CD4-positive, alpha-beta T cell (primary cell): Measurements from ENCODE around the gene CXADR. TPM values are rescaled to one million over a fixed set of nuclear protein-coding genes. Genes with fewer than 3 reads are reported as not detected.

Source experiments
- ATAC-seq: fragments of 200-7000 bp; cut with Tn5 transposase; one replicate; pipeline ENCODE4 v1.10.0; 2022; ENCODE audit warnings: mild to moderate bottlenecking; ENCODE audit not compliant: poor library complexity
- CTCF ChIA-PET: fragments of 350-600 bp; sonication (Branson Sonifier 250); formaldehyde crosslinking; loops from one replicate; lab custom pipeline; 2021; ENCODE audit warnings: antibody characterized with exemption, inconsistent platforms; lab: Charles Lee
- POLR2A ChIA-PET: fragments of 350-600 bp; sonication (Branson Sonifier 250); formaldehyde crosslinking; loops from one replicate; lab custom pipeline; 2021; ENCODE audit warnings: antibody characterized with exemption, inconsistent platforms; lab: Charles Lee
- DNase-seq, 14 experiments: peaks; one replicate each; pipeline ENCODE4 v3.0.0-alpha.2; 2013 to 2020; ENCODE audit warnings: mixed read lengths in 2 of 14
- H3K27ac ChIP-seq, 2 donors: one replicate each; pipeline versions ENCODE4 v1.5.1 to v1.7.0; 2013; ENCODE audit warnings: low read length in 2 of 2, low read depth in 1 of 2, mild to moderate bottlenecking in 1 of 2
- H3K27me3 ChIP-seq, 2 experiments: 1 replicate in 1 of 2; 2 replicates in 1 of 2; pipeline versions ENCODE4 v1.6.1 to v1.7.0; 2013; ENCODE audit warnings: low read length in 2 of 2, control low read depth in 1 of 2, mild to moderate bottlenecking in 1 of 2, moderate library complexity in 1 of 2; ENCODE audit not compliant: insufficient read depth in 2 of 2, control insufficient read depth in 1 of 2
- H3K36me3 ChIP-seq: one replicate; pipeline ENCODE4 v1.6.1; 2013; ENCODE audit warnings: low read length, control low read depth; ENCODE audit not compliant: insufficient read depth
- H3K4me1 ChIP-seq: one replicate; pipeline ENCODE4 v1.6.1; 2013; ENCODE audit warnings: low read length, control low read depth; ENCODE audit not compliant: insufficient read depth
- H3K4me3 ChIP-seq: one replicate; pipeline ENCODE4 v1.5.1; 2013; ENCODE audit warnings: mild to moderate bottlenecking, low read length, moderate library complexity
- H3K9me3 ChIP-seq, 2 experiments: 1 replicate in 1 of 2; 2 replicates in 1 of 2; pipeline versions ENCODE4 v1.6.1 to v1.7.0; 2013; ENCODE audit warnings: low read length in 2 of 2, mild to moderate bottlenecking in 2 of 2, control low read depth in 1 of 2, moderate library complexity in 1 of 2; ENCODE audit not compliant: control insufficient read depth in 1 of 2, insufficient read depth in 1 of 2
- H3K27ac Mint-ChIP-seq: one replicate; pipeline ENCODE4 v1.8.0; 2020; ENCODE audit warnings: mixed read lengths
- H3K27me3 Mint-ChIP-seq: one replicate; pipeline ENCODE4 v1.8.0; 2021; ENCODE audit warnings: mixed read lengths
- H3K36me3 Mint-ChIP-seq: one replicate; pipeline ENCODE4 v1.8.0; 2021; ENCODE audit warnings: low read depth, mixed read lengths
- H3K4me1 Mint-ChIP-seq: one replicate; pipeline ENCODE4 v1.8.0; 2021; ENCODE audit warnings: low read depth, mixed read lengths
- H3K4me3 Mint-ChIP-seq: one replicate; pipeline ENCODE4 v1.8.0; 2020; ENCODE audit warnings: mild to moderate bottlenecking, mixed read lengths
- H3K9me3 Mint-ChIP-seq: one replicate; pipeline ENCODE4 v1.8.0; 2020; ENCODE audit warnings: mixed read lengths
- intact Hi-C, 2 experiments: fragments of 100-400 bp; cut with DNase I in 1 of 2; cut with micrococcal nuclease in 1 of 2; formaldehyde crosslinking; loops; one replicate each; pipeline versions ENCODE4 v1.15.1 to v1.9.0; 2023 to 2025; cut with DNase I, micrococcal nuclease
- total RNA-seq, 174 experiments: library from RNA in 2 of 174; stranded (reverse) in 2 of 174; gene quantifications; one replicate each; pipeline ENCODE4 v1.2.3 and lab custom pipeline; 2021 to 2026
- TF ChIP-seq, protein P1 (sequence below): fragments of 200-600 bp; IDR thresholded peaks from one replicate; pipeline ENCODE4 v1.8.0; 2022; ENCODE audit warnings: antibody characterized with exemption, mild to moderate bottlenecking

CXADR gene
- total RNA-seq, 2 experiments from 2014 or later, result 0.52 to 0.53 TPM

DNA sequence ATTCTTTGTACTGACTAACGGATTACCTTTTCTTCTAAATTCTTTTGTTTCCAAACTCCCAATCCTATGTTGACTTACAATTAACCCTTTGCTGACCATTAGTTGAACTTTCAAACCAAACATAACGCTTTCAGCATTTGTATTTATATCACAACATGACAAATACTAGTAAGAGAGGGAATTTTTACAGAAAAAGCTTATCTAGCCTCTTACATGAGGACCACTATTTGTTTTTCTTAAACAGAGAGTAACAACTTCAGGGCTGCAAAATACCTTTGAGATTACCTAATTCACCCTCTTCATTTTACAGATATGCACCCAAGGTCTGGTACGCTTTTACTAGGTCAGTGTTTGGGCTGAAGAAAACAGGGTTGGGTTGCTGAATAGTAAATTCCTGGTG, 45.0 kb upstream of the CXADR start:
- Mint-ChIP-seq H3K9me3 (no peaks in the 10 kb centered on the region), H3K36me3 (no peaks in the 10 kb centered on the region), H3K27me3 (no peaks in the 10 kb centered on the region), H3K4me3 (no peak overlapping the region), H3K27ac (no peak overlapping the region), H3K4me1 (no peaks in the 10 kb centered on the region)
- Histone ChIP-seq H3K4me3 (no peak overlapping the region), H3K36me3 (no peaks in the 10 kb centered on the region), H3K27me3 (no peaks in the 10 kb centered on the region), H3K9me3 (no peaks in the 10 kb centered on the region), H3K4me1 (no peaks in the 10 kb centered on the region), H3K27ac (no peak overlapping the region)
- ATAC-seq (no peak), DNase-seq (no peak)
- intact Hi-C loops, result no loop called here
- CTCF ChIA-PET, result no interaction called here
- POLR2A ChIA-PET, result no interaction called here
- TF ChIP-seq, protein P1, sequence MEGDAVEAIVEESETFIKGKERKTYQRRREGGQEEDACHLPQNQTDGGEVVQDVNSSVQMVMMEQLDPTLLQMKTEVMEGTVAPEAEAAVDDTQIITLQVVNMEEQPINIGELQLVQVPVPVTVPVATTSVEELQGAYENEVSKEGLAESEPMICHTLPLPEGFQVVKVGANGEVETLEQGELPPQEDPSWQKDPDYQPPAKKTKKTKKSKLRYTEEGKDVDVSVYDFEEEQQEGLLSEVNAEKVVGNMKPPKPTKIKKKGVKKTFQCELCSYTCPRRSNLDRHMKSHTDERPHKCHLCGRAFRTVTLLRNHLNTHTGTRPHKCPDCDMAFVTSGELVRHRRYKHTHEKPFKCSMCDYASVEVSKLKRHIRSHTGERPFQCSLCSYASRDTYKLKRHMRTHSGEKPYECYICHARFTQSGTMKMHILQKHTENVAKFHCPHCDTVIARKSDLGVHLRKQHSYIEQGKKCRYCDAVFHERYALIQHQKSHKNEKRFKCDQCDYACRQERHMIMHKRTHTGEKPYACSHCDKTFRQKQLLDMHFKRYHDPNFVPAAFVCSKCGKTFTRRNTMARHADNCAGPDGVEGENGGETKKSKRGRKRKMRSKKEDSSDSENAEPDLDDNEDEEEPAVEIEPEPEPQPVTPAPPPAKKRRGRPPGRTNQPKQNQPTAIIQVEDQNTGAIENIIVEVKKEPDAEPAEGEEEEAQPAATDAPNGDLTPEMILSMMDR, result no peak

DNA sequence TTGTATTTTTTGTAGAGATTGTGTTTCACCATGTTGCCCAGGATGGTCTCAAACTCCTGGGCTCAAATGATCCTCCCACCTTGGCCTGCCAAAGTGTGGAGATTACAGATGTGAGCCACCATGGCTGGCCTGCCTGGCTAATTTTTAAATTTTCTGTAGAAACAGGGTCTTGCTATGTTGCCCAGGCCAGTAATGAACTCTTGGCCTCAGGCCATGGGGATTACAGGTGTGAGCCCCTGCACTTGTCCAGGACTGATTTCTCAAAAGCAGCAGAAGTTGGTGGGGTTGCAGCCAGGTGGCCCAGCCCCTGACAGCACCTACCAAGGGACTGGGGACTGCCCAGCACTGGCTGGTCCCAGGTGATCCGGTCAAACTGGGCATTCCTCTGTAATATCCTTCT, 44.1 kb upstream of the CXADR start:
- no peak for DNase-seq
- intact Hi-C loops, result no loop called here
- no peaks in the 10 kb centered on the region for H3K9me3 Mint-ChIP-seq
- Histone ChIP-seq H3K27ac (no peak overlapping the region), H3K4me3 (no peak overlapping the region), H3K36me3 (no peaks in the 10 kb centered on the region), H3K9me3 (no peaks in the 10 kb centered on the region), H3K4me1 (no peaks in the 10 kb centered on the region), H3K27me3 (no peaks in the 10 kb centered on the region)
- ATAC-seq, result no peak
- POLR2A ChIA-PET, result no interaction called here
- no peaks in the 10 kb centered on the region for H3K36me3 Mint-ChIP-seq
- CTCF ChIA-PET, result no interaction called here
- no peak overlapping the region for H3K27ac Mint-ChIP-seq
- H3K4me3 Mint-ChIP-seq, result no peak overlapping the region
- H3K27me3 Mint-ChIP-seq, result no peaks in the 10 kb centered on the region
- TF ChIP-seq, protein P1, result no peak
- no peaks in the 10 kb centered on the region for H3K4me1 Mint-ChIP-seq

DNA sequence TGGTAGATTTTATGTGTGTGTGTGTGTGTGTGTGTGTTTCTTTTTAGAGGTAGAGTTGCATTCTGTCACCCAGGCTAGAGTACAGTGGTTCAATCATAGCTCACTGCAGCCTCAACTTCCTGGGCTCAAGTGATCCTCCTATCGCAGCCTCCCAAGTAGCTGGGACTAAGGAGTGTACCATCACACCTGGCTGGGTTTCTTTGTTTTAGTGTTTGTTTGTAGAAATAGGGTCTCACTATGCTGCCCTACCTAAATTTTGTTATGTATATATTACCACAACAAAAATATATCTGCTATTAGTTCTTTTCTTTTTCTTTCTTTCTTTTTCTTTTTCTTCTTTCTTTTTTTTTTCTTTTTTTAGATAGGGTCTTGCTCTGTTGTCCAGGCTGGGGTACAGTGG, 43.1 kb upstream of the CXADR start:
- H3K36me3 ChIP-seq, result no peaks in the 10 kb centered on the region
- intact Hi-C loops, result no loop called here
- H3K4me1 ChIP-seq, result no peaks in the 10 kb centered on the region
- no peak for DNase-seq
- no peak overlapping the region for H3K4me3 ChIP-seq
- no peaks in the 10 kb centered on the region for H3K27me3 ChIP-seq
- Mint-ChIP-seq H3K9me3 (no peaks in the 10 kb centered on the region), H3K4me3 (no peak overlapping the region), H3K36me3 (no peaks in the 10 kb centered on the region), H3K4me1 (no peaks in the 10 kb centered on the region), H3K27ac (no peak overlapping the region), H3K27me3 (peaks cover 4% of the 10 kb centered on the region)
- TF ChIP-seq, protein P1, result no peak
- POLR2A ChIA-PET, result interaction anchor here (0.6 kb wide), 1 partner anchor 10 kb away, joined by 3 read pairs; no protein-coding TSS in a partner anchor
- CTCF ChIA-PET, result no interaction called here
- H3K9me3 ChIP-seq, result no peaks in the 10 kb centered on the region
- ATAC-seq, result no peak
- no peak overlapping the region for H3K27ac ChIP-seq
